Trophoblast cell (in vitro differentiated cells and primary cell): Measurements from ENCODE around the gene UNC79.
A peak's percentile ranks its signal among the peaks of the same experiment; 100 is the strongest.

Experiments
- DNase-seq, 2 donors: peaks; one replicate each; pipeline ENCODE4 v3.0.0-alpha.2; 2016
- H2AFZ ChIP-seq: 2 replicates; pipeline ENCODE4 v1.6.1; 2013; ENCODE audit warnings: low read length, moderate library complexity, mild to moderate bottlenecking; ENCODE audit not compliant: insufficient read depth, poor library complexity
- H2AK5ac ChIP-seq: 2 replicates; pipeline ENCODE4 v1.6.1; 2013; ENCODE audit warnings: mild to moderate bottlenecking, low read length
- H2BK120ac ChIP-seq: 2 replicates; pipeline ENCODE4 v1.6.1; 2013; ENCODE audit warnings: low read length, mild to moderate bottlenecking, moderate library complexity; ENCODE audit not compliant: insufficient read depth, poor library complexity
- H2BK12ac ChIP-seq: 2 replicates; pipeline ENCODE4 v1.6.1; 2013; ENCODE audit warnings: mild to moderate bottlenecking, low read length, moderate library complexity
- H2BK5ac ChIP-seq: 2 replicates; pipeline ENCODE4 v1.6.1; 2013; ENCODE audit warnings: low read length, low read depth, moderate library complexity, mild to moderate bottlenecking; ENCODE audit not compliant: poor library complexity
- H3K14ac ChIP-seq: 2 replicates; pipeline ENCODE4 v1.6.1; 2013; ENCODE audit warnings: mild to moderate bottlenecking, low read length
- H3K18ac ChIP-seq: 2 replicates; pipeline ENCODE4 v1.6.1; 2013; ENCODE audit warnings: mild to moderate bottlenecking, low read length
- H3K23ac ChIP-seq: 2 replicates; pipeline ENCODE4 v1.6.1; 2013; ENCODE audit warnings: low read length
- H3K27ac ChIP-seq: 2 replicates; pipeline ENCODE4 v1.5.1; 2013; ENCODE audit warnings: low read depth, mild to moderate bottlenecking, inconsistent platforms, low read length, moderate library complexity
- H3K27me3 ChIP-seq: 2 replicates; pipeline ENCODE4 v1.6.1; 2013; ENCODE audit warnings: inconsistent platforms, mild to moderate bottlenecking, low read length, moderate library complexity; ENCODE audit not compliant: insufficient read depth
- H3K36me3 ChIP-seq, 2 experiments: 1 replicate in 1 of 2; 2 replicates in 1 of 2; pipeline ENCODE4 v1.6.1; 2013; ENCODE audit warnings: low read length in 2 of 2, mild to moderate bottlenecking in 2 of 2, moderate library complexity in 1 of 2; ENCODE audit not compliant: insufficient read depth in 2 of 2, control insufficient read depth in 1 of 2
- H3K4ac ChIP-seq: 2 replicates; pipeline ENCODE4 v1.6.1; 2013; ENCODE audit warnings: low read depth, mild to moderate bottlenecking, low read length, moderate library complexity
- H3K4me1 ChIP-seq, 2 experiments: 1 replicate in 1 of 2; 2 replicates in 1 of 2; pipeline ENCODE4 v1.6.1; 2013; ENCODE audit warnings: low read length in 2 of 2, mild to moderate bottlenecking in 2 of 2, moderate library complexity in 1 of 2; ENCODE audit not compliant: insufficient read depth in 2 of 2, control insufficient read depth in 1 of 2
- H3K4me2 ChIP-seq: 2 replicates; pipeline ENCODE4 v1.6.1; 2013; ENCODE audit warnings: inconsistent platforms, mild to moderate bottlenecking, low read length, moderate library complexity
- H3K4me3 ChIP-seq: 2 replicates; pipeline ENCODE4 v1.5.1; 2013; ENCODE audit warnings: mild to moderate bottlenecking, low read depth, low read length, inconsistent platforms
- H3K79me1 ChIP-seq: one replicate; pipeline ENCODE4 v1.6.1; 2013; ENCODE audit warnings: low read length
- H3K79me2 ChIP-seq: 2 replicates; pipeline ENCODE4 v1.6.1; 2013; ENCODE audit warnings: low read length, mild to moderate bottlenecking; ENCODE audit not compliant: control insufficient read depth, insufficient read depth, poor library complexity
- H3K9ac ChIP-seq: 2 replicates; pipeline ENCODE4 v1.6.1; 2013; ENCODE audit warnings: mild to moderate bottlenecking, low read length
- H3K9me3 ChIP-seq: 2 replicates; pipeline ENCODE4 v1.6.1; 2013; ENCODE audit warnings: low read depth, mild to moderate bottlenecking, control low read depth, inconsistent platforms, low read length; ENCODE audit not compliant: insufficient read depth
- H4K12ac ChIP-seq: 2 replicates; pipeline ENCODE4 v1.6.1; 2013; ENCODE audit warnings: low read depth, mild to moderate bottlenecking, low read length, moderate library complexity
- H4K8ac ChIP-seq: 2 replicates; pipeline ENCODE4 v1.6.1; 2013; ENCODE audit warnings: low read depth, mild to moderate bottlenecking, low read length, moderate library complexity
- H4K91ac ChIP-seq: one replicate; pipeline ENCODE4 v1.6.1; 2013; ENCODE audit warnings: low read depth, mild to moderate bottlenecking, low read length, moderate library complexity
- WGBS: extraction: QIAGEN DNeasy Blood & Tissue Kit; methylation state at CpG from one replicate; pipeline ENCODE4 v1.1.7; 2013; ENCODE audit warnings: missing lambda C conversion rate; ENCODE audit not compliant: insufficient read length, insufficient coverage; ENCODE audit errors: extremely low coverage; 5-methylcytosine and 5-hydroxymethylcytosine counted together

Gene UNC79

GRCh38 chr14:93619176-93619793 lies 188.5 kb downstream of the UNC79 start:
- no peaks in the 10 kb centered on the region for H3K27me3 ChIP-seq
- H3K14ac ChIP-seq: no peak overlapping the region
- no peaks in the 10 kb centered on the region for H3K9me3 ChIP-seq
- H3K27ac ChIP-seq: no peak overlapping the region
- H2AFZ ChIP-seq: no peak overlapping the region
- no peak overlapping the region for H4K8ac ChIP-seq
- H3K4ac ChIP-seq: no peak overlapping the region
- H3K36me3 ChIP-seq: no peaks in the 10 kb centered on the region
- no peaks in the 10 kb centered on the region for H3K79me2 ChIP-seq
- H3K9ac ChIP-seq: no peak overlapping the region
- no peak overlapping the region for H3K4me3 ChIP-seq
- no peak overlapping the region for H2BK5ac ChIP-seq
- H3K4me1 ChIP-seq: no peaks in the 10 kb centered on the region
- peak in 1 of 2 donors; percentile 70 for DNase-seq
- H3K79me1 ChIP-seq: no peaks in the 10 kb centered on the region
- H3K23ac ChIP-seq: no peak overlapping the region
- no peak overlapping the region for H2BK12ac ChIP-seq
- no peak overlapping the region for H2BK120ac ChIP-seq
- no peak overlapping the region for H4K91ac ChIP-seq
- no peak overlapping the region for H3K4me2 ChIP-seq
- no peak overlapping the region for H3K18ac ChIP-seq
- no peak overlapping the region for H4K12ac ChIP-seq
- no peak overlapping the region for H2AK5ac ChIP-seq
- WGBS: no CpG with 5 or more reads among the region's 7 CpGs

GRCh38 chr14:93628048-93628447 lies 197.3 kb downstream of the UNC79 start:
- H3K79me2 ChIP-seq: no peaks in the 10 kb centered on the region
- H3K27ac ChIP-seq: no peak overlapping the region
- H3K79me1 ChIP-seq: no peaks in the 10 kb centered on the region
- no peak overlapping the region for H3K23ac ChIP-seq
- H3K4me2 ChIP-seq: no peak overlapping the region
- no peaks in the 10 kb centered on the region for H3K4me1 ChIP-seq
- H3K9me3 ChIP-seq: no peaks in the 10 kb centered on the region
- H2BK5ac ChIP-seq: no peak overlapping the region
- no peak overlapping the region for H3K4ac ChIP-seq
- no peaks in the 10 kb centered on the region for H3K36me3 ChIP-seq
- no peak overlapping the region for H4K12ac ChIP-seq
- no peak overlapping the region for H4K91ac ChIP-seq
- no peak overlapping the region for H3K9ac ChIP-seq
- no peak overlapping the region for H2AK5ac ChIP-seq
- H2BK120ac ChIP-seq: no peak overlapping the region
- H4K8ac ChIP-seq: no peak overlapping the region
- DNase-seq: no peak
- H3K14ac ChIP-seq: no peak overlapping the region
- H3K4me3 ChIP-seq: no peak overlapping the region
- H2AFZ ChIP-seq: no peak overlapping the region
- no peaks in the 10 kb centered on the region for H3K27me3 ChIP-seq
- no peak overlapping the region for H2BK12ac ChIP-seq
- H3K18ac ChIP-seq: no peak overlapping the region
- no CpG with 5 or more reads among the region's 4 CpGs for WGBS

GRCh38 chr14:93629643-93630042 lies 198.9 kb downstream of the UNC79 start:
- no peak overlapping the region for H3K4ac ChIP-seq
- no peak overlapping the region for H2BK5ac ChIP-seq
- peak in 1 of 2 donors; percentile 33 for DNase-seq
- no peak overlapping the region for H3K14ac ChIP-seq
- H3K4me3 ChIP-seq: no peak overlapping the region
- no peak overlapping the region for H4K8ac ChIP-seq
- H3K4me2 ChIP-seq: no peak overlapping the region
- H2BK12ac ChIP-seq: no peak overlapping the region
- H3K23ac ChIP-seq: no peak overlapping the region
- no peaks in the 10 kb centered on the region for H3K27me3 ChIP-seq
- no peak overlapping the region for H3K27ac ChIP-seq
- no peak overlapping the region for H2AFZ ChIP-seq
- no peak overlapping the region for H4K12ac ChIP-seq
- H3K18ac ChIP-seq: no peak overlapping the region
- H4K91ac ChIP-seq: no peak overlapping the region
- H2AK5ac ChIP-seq: no peak overlapping the region
- no peak overlapping the region for H2BK120ac ChIP-seq
- H3K36me3 ChIP-seq: no peaks in the 10 kb centered on the region
- H3K9me3 ChIP-seq: no peaks in the 10 kb centered on the region
- H3K4me1 ChIP-seq: no peaks in the 10 kb centered on the region
- no peaks in the 10 kb centered on the region for H3K79me1 ChIP-seq
- H3K79me2 ChIP-seq: no peaks in the 10 kb centered on the region
- H3K9ac ChIP-seq: no peak overlapping the region

GRCh38 chr14:93638790-93639189 lies 208.1 kb downstream of the UNC79 start:
- H2BK12ac ChIP-seq: no peak overlapping the region
- no peak overlapping the region for H3K9ac ChIP-seq
- H3K4me2 ChIP-seq: no peak overlapping the region
- no peak overlapping the region for H2BK120ac ChIP-seq
- no peaks in the 10 kb centered on the region for H3K4me1 ChIP-seq
- H3K27me3 ChIP-seq: no peaks in the 10 kb centered on the region
- H3K23ac ChIP-seq: no peak overlapping the region
- H2AK5ac ChIP-seq: no peak overlapping the region
- no peaks in the 10 kb centered on the region for H3K36me3 ChIP-seq
- no peak overlapping the region for H3K4me3 ChIP-seq
- H4K12ac ChIP-seq: no peak overlapping the region
- no peak overlapping the region for H3K4ac ChIP-seq
- no peak overlapping the region for H3K18ac ChIP-seq
- no peaks in the 10 kb centered on the region for H3K9me3 ChIP-seq
- no peak overlapping the region for H2AFZ ChIP-seq
- H3K79me1 ChIP-seq: no peaks in the 10 kb centered on the region
- no peaks in the 10 kb centered on the region for H3K79me2 ChIP-seq
- H2BK5ac ChIP-seq: no peak overlapping the region
- WGBS: no CpG with 5 or more reads among the region's 5 CpGs
- H4K8ac ChIP-seq: no peak overlapping the region
- no peak for DNase-seq
- H3K27ac ChIP-seq: no peak overlapping the region
- H3K14ac ChIP-seq: no peak overlapping the region
- H4K91ac ChIP-seq: no peak overlapping the region
